ENCODE measurements around the gene WIPF1.

DNA sequence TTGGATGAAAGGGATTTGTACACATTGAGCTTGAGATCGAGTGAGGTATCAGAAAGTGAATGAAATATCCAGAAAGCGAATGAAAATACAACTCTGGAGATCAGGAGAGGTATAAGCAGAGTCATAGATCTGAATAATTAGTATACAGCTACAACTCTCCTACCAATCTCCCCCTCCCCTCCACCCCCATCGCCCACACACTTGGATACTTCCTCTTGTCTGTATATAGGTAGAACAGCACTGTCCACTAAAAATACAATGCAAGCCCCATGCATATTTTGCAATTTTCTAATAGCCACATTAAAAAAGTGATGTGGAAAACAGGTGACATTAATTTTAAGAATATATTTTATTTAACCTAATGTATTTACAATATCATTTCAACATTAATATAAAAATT lies 23.7 kb upstream of the WIPF1 start:
- TF ChIP-seq, protein P1, sequence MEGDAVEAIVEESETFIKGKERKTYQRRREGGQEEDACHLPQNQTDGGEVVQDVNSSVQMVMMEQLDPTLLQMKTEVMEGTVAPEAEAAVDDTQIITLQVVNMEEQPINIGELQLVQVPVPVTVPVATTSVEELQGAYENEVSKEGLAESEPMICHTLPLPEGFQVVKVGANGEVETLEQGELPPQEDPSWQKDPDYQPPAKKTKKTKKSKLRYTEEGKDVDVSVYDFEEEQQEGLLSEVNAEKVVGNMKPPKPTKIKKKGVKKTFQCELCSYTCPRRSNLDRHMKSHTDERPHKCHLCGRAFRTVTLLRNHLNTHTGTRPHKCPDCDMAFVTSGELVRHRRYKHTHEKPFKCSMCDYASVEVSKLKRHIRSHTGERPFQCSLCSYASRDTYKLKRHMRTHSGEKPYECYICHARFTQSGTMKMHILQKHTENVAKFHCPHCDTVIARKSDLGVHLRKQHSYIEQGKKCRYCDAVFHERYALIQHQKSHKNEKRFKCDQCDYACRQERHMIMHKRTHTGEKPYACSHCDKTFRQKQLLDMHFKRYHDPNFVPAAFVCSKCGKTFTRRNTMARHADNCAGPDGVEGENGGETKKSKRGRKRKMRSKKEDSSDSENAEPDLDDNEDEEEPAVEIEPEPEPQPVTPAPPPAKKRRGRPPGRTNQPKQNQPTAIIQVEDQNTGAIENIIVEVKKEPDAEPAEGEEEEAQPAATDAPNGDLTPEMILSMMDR (IDR thresholded peaks at IDR 0.05): no peak
- no peak for TF ChIP-seq POLR2AphosphoS5 (IDR thresholded peaks at IDR 0.05)

Measured in esophagus muscularis mucosa (tissue), 3 donors.